Heart right ventricle (tissue), 16 donors: ENCODE results near the gene MEX3C. TPM values are rescaled to one million over a fixed set of nuclear protein-coding genes. Genes with fewer than 3 reads are reported as not detected.
A peak's percentile ranks its signal among the peaks of the same experiment; 100 is the strongest.

Experiments
- ATAC-seq, 8 donors: fragments of 200-7000 bp; cut with Tn5 transposase; one replicate each; pipeline ENCODE4 v1.9.1; 2020; ENCODE audit warnings: mild to moderate bottlenecking in 8 of 8, moderate library complexity in 8 of 8, moderate number of reproducible peaks in 1 of 8
- DNase-seq, 2 donors: peaks; one replicate each; pipeline ENCODE4 v3.0.0-alpha.2; 2020
- H3K27ac ChIP-seq, 10 donors: fragments of 200-600 bp; sonication (generic) in 2 of 10; one replicate each; pipeline versions ENCODE4 v1.5.0 to v1.8.0; 2020 to 2022; ENCODE audit warnings: mild to moderate bottlenecking in 3 of 10
- H3K27me3 ChIP-seq, 7 donors: fragments of 200-600 bp; one replicate each; pipeline ENCODE4 v1.8.0; 2021 to 2022; ENCODE audit warnings: mild to moderate bottlenecking in 2 of 7
- H3K36me3 ChIP-seq, 9 donors: fragments of 200-600 bp; sonication (generic) in 1 of 9; one replicate each; pipeline versions ENCODE4 v1.5.0 to v1.8.0; 2020 to 2022; ENCODE audit warnings: mild to moderate bottlenecking in 2 of 9
- H3K4me1 ChIP-seq, 9 donors: fragments of 200-600 bp; sonication (generic) in 1 of 9; one replicate each; pipeline versions ENCODE4 v1.5.0 to v1.8.0; 2020 to 2022; ENCODE audit warnings: mild to moderate bottlenecking in 4 of 9
- H3K4me3 ChIP-seq, 10 donors: fragments of 200-600 bp; sonication (generic) in 2 of 10; one replicate each; pipeline versions ENCODE4 v1.5.0 to v1.8.0; 2020 to 2022; ENCODE audit warnings: mild to moderate bottlenecking in 7 of 10, moderate library complexity in 2 of 10
- H3K9me3 ChIP-seq, 11 donors: fragments of 200-600 bp in 10 of 11; sonication (generic) in 2 of 11; one replicate each; pipeline versions ENCODE4 v1.5.0 to v1.8.0; 2013 to 2022; ENCODE audit warnings: mild to moderate bottlenecking in 2 of 11, control low read depth in 1 of 11, moderate library complexity in 1 of 11
- CTCF ChIP-seq, 9 donors: fragments of 200-600 bp; sonication (generic) in 2 of 9; IDR thresholded peaks; one replicate each; pipeline versions ENCODE4 v1.5.0 to v1.8.0; 2021 to 2022; ENCODE audit warnings: antibody characterized with exemption in 9 of 9, mild to moderate bottlenecking in 5 of 9, moderate library complexity in 1 of 9
- WGBS, 2 donors: extraction: QIAGEN DNeasy Blood & Tissue Kit; methylation state at CpG; one replicate each; pipeline ENCODE4 v1.1.7; 2013; ENCODE audit warnings: inconsistent platforms in 1 of 2; 5-methylcytosine and 5-hydroxymethylcytosine counted together
- intact Hi-C, 10 donors: fragments of 100-400 bp; cut with DNase I; formaldehyde crosslinking; loops; one replicate each; pipeline versions ENCODE4 v1.11.1 to v1.14.2; 2022
- polyA plus RNA-seq, 2 donors: library from polyadenylated mRNA; stranded (reverse); fragments of 200-250 nt; gene quantifications; one replicate each; pipeline ENCODE4 v1.2.3, GENCODE V29; 2013
- total RNA-seq, 10 donors: library from RNA; stranded (reverse); fragmentation: NEBNext Ultra II Directional in 3 of 10; extraction: Animal tissue kit (Norgen Biotek cat#: 25700) in 3 of 10; gene quantifications; one replicate each; pipeline versions ENCODE4 v1.2.1 to v1.2.4, GENCODE V29; 2021 to 2023
- donor health status: Arrhythmogenic right ventricular cardiomyopathy.
- donor health status: ischemic (EF 13 %, LVEDD 7.1; RV severe dilation, severe dysfunction).
- donor health status: healthy with polysubstance abuse.
- donor health status: DM: no; HTN: yes; CAD: no.
- donor health status: DM: no; HTN: no; CAD: no.
- donor health status: ischemic (EF 25% LVEDD 6.9; RV normal size, moderate dysfunction).
- donor health status: ischemic (EF 25% LVEDD 5.7; RV mildly dilated, moderate dysfunction).
- donor health status: healthy.
- donor health status: DM: yes; HTN: yes; CAD: no.
- donor health status: Ischemic cardiomyopathy.
- donor health status: ischemic (EF 35%, LVEDD 5.7; RV mildly dilated, moderate dysfunction).
- donor health status: nonischemic (EF 11% LVEDD 7.7; RV severe dilation, severe dysfunction).
- donor health status: DM: yes; HTN: yes; CAD: no.
- donor health status: PGD.
- donor health status: ischemic (EF 29% LVEDD 5.4; RV normal size, mild dysfunction).
- donor health status: nonischemic (EF 23%, LVEDD 6.1; RV moderate dilation, normal function).

Gene MEX3C
- total and polyA plus RNA-seq, 12 donors: 6.8 to 24.2 (median 19.4) TPM

GRCh38 chr18:51157215-51157614 is 40.3 kb downstream of the MEX3C start:
- H3K27ac ChIP-seq: no peak overlapping the region
- intact Hi-C loops: no loop called here
- no peak for DNase-seq
- no peaks in the 10 kb centered on the region for H3K4me1 ChIP-seq
- WGBS, 2 donors: 96 to 99% methylated on average over 2 of the region's 2 CpGs
- H3K9me3 ChIP-seq: no peaks in the 10 kb centered on the region
- no peak for TF ChIP-seq CTCF (IDR thresholded peaks at IDR 0.05)
- no peak overlapping the region for H3K4me3 ChIP-seq
- no peak for ATAC-seq
- no peaks in the 10 kb centered on the region for H3K36me3 ChIP-seq
- H3K27me3 ChIP-seq: no peaks in the 10 kb centered on the region

- H3K4me3 ChIP-seq: no peak overlapping the region
Measured at GRCh38 chr18:51154431-51155063, 42.9 kb downstream of the MEX3C start.

GRCh38 chr18:51153659-51154371 is 43.7 kb downstream of the MEX3C start:
- intact Hi-C loops: no loop called here
- no peaks in the 10 kb centered on the region for H3K4me1 ChIP-seq
- peak overlapping the region in 1 of 10 donors; percentile 20 for H3K4me3 ChIP-seq
- WGBS, 2 donors: 74 to 77% methylated on average over 19 of the region's 19 CpGs
- H3K27me3 ChIP-seq: no peaks in the 10 kb centered on the region
- peaks cover 0 to 8% (median 0%) of the 10 kb centered on the region in 11 donors for H3K9me3 ChIP-seq
- DNase-seq (no peak), ATAC-seq (peak in 1 of 8 donors; percentile 22)
- H3K27ac ChIP-seq: peak overlapping the region in 1 of 10 donors; percentile 61
- H3K36me3 ChIP-seq: no peaks in the 10 kb centered on the region
- no peak for TF ChIP-seq CTCF (IDR thresholded peaks at IDR 0.05)

More at GRCh38 chr18:51154431-51155063, 42.9 kb downstream of the MEX3C start:
- no peak for DNase-seq
- peaks cover 0 to under 1% (median 0%) of the 10 kb centered on the region in 11 donors for H3K9me3 ChIP-seq
- intact Hi-C loops: no loop called here
- ATAC-seq: no peak
- TF ChIP-seq CTCF (IDR thresholded peaks at IDR 0.05): no peak
- H3K27me3 ChIP-seq: no peaks in the 10 kb centered on the region
- no peaks in the 10 kb centered on the region for H3K36me3 ChIP-seq
- no peaks in the 10 kb centered on the region for H3K4me1 ChIP-seq
- H3K27ac ChIP-seq: peak overlapping the region in 1 of 10 donors; percentile 61
- WGBS, 2 donors: 55 to 64% methylated on average over 8 of the region's 8 CpGs

DNA sequence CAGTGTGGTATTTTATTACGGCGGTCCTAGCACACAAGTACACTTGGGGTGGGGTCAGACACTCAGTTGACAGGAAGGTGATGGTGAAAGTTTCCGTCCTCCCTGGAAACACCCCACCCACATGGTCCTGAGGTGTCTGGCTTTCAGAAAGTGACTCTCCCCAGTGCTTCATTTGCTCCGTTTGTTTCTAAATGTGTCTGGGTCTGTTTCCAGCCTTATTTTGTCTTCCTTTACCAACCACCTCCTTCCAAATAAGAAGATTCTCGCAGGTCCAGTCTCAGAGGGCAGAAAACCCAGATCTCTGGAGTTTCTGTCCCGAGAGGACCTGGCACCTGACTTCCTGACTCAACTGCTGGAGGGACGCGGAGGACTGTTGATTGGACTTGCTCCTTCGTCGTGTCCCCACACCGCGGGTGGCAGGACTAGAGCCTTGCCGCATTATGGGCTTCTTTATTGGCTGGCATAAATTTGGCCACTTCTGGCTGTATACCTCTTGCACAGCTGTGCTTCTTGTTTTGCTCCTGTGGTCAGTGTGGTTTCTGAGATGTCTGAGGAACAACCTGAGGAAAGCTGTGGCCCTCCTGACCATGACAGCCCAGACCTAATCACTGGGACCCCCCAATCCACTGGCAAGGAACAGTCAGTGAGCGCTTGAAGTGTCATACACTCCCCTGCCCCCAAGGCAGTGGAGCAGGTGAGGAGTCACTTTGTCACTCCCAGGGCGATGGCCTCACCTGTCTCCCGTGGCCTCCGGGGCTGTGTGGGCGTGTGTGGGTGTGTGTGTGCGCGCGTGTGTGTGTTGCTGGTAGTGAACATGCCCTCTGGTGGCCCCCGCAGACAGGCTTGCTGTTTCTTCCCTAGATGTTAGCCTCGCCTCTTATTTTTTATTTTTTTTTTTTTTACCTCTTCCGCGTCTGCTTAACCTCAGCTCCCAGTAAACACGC is 45.6 kb downstream of the MEX3C start:
- ATAC-seq (no peak), DNase-seq (no peak)
- intact Hi-C loops: no loop called here
- Histone ChIP-seq H3K27me3 (no peaks in the 10 kb centered on the region), H3K4me1 (no peaks in the 10 kb centered on the region), H3K27ac (no peak overlapping the region), H3K4me3 (no peak overlapping the region), H3K36me3 (no peaks in the 10 kb centered on the region), H3K9me3 (peaks cover 0 to 9% (median 0%) of the 10 kb centered on the region in 11 donors)
- 86% methylated on average over 26 of the region's 26 CpGs for WGBS, 2 donors
- TF ChIP-seq CTCF (IDR thresholded peaks at IDR 0.05): no peak
